Uterus (tissue), 2 donors: ENCODE measurements around the gene REXO1.

Experiments
- POLR2A ChIP-seq, 2 donors: fragments of 450-650 bp; IDR thresholded peaks; one replicate each; pipeline ENCODE4 v1.6.1; 2016; ENCODE audit warnings: antibody characterized with exemption in 2 of 2, mild to moderate bottlenecking in 1 of 2, moderate library complexity in 1 of 2
- TF ChIP-seq, protein P1 (sequence below), 4 experiments: fragments of 200-600 bp in 2 of 4; fragments of 450-650 bp in 2 of 4; sonication (generic) in 2 of 4; IDR thresholded peaks; one replicate each; pipeline ENCODE4 v1.5.1; 2016 to 2019; ENCODE audit warnings: antibody characterized with exemption in 4 of 4, mild to moderate bottlenecking in 2 of 4, moderate library complexity in 1 of 4

GRCh38 chr19:1896508-1896907 is 48.2 kb upstream of the REXO1 start:
- TF ChIP-seq, protein P1, sequence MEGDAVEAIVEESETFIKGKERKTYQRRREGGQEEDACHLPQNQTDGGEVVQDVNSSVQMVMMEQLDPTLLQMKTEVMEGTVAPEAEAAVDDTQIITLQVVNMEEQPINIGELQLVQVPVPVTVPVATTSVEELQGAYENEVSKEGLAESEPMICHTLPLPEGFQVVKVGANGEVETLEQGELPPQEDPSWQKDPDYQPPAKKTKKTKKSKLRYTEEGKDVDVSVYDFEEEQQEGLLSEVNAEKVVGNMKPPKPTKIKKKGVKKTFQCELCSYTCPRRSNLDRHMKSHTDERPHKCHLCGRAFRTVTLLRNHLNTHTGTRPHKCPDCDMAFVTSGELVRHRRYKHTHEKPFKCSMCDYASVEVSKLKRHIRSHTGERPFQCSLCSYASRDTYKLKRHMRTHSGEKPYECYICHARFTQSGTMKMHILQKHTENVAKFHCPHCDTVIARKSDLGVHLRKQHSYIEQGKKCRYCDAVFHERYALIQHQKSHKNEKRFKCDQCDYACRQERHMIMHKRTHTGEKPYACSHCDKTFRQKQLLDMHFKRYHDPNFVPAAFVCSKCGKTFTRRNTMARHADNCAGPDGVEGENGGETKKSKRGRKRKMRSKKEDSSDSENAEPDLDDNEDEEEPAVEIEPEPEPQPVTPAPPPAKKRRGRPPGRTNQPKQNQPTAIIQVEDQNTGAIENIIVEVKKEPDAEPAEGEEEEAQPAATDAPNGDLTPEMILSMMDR (IDR thresholded peaks at IDR 0.05), result no peak
- TF ChIP-seq POLR2A (IDR thresholded peaks at IDR 0.05), result no peak
